GM18505 (cell line): ENCODE data around the gene COMMD10.

Experiments used
- ATAC-seq: cut with Tn5 transposase; IDR thresholded peaks from one replicate; pipeline ENCODE4 v1.9.1; 2021; ENCODE audit not compliant: unreplicated experiment
- POLR2A ChIP-seq: IDR thresholded peaks from 4 replicates; pipeline ENCODE4 v1.6.1; 2011; ENCODE audit warnings: borderline replicate concordance; ENCODE audit not compliant: insufficient read depth, insufficient read length; ENCODE audit errors: extremely low read depth

The COMMD10 gene

GRCh38 chr5:116296335-116297072 is 211.7 kb downstream of the COMMD10 start:
- ATAC-seq = no peak
- TF ChIP-seq POLR2A = no peak

DNA sequence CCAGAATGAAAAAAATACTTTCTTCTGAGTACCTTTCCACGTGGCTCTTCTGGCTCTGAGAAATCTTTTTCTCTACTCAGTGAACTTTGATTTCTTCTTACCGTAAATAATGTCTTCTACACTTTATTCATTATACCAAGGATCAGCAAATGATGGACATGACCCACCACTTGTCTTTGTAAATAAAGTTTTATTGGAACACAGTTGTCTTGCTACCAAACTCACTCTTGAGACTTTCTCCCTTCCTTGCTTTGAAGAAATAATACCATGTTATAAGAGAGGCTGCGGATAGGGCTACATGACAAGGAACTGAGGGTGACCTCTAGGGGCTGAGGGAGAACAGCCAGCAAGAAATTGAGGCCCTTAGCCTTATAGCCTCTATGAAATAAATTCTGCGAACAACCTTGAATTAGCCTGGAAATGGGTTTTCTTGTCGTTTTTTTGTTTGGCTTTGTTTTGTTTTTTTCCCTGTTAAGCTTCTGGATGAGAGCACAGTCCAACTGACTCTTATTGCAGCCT is 212.5 kb downstream of the COMMD10 start:
- TF ChIP-seq POLR2A = no peak

DNA sequence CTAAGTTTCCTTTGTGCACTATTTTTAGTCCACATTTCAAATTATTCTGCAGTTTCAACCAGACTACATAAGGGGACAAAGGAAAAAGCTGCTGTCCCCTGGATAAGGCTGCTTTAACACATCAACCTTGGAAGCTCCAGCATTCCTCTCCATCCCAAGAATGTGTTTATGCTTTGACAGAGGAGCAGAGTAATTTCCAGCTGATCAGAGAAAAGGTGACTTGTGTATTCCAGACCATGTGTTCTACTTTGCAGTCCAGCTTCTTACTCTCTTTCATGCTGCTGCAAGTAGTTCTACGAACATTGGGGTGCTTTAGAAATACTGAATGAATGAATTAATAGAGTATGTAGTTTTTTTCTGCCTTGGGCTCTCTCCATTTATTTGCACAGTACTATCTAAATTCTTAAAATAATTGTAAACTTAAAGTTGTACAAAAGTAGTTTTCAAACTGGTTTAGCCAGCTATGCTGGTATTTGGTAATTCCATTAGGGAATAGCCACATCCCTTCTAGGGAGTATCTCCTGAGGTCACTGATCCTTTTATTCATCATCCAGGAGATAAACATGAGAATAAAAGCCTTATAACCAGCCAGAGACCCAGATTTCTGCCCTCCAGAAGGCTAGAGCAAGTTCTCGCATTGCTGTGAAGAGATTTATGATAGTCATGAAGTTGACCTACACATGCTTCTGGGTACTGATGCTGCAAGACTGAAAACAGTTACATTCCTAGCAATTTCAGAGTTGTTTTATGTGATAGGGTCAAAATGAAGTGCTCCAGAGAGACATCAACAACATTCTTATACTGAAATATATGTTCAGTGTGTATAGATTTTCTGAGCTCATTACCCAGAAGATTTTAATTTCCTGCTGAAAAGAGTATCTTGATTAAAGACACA is 215.2 kb downstream of the COMMD10 start:
- no peak for ATAC-seq
- no peak for TF ChIP-seq POLR2A

More for the DNA sequence above, 212.5 kb downstream of the COMMD10 start:
- ATAC-seq = no peak

DNA sequence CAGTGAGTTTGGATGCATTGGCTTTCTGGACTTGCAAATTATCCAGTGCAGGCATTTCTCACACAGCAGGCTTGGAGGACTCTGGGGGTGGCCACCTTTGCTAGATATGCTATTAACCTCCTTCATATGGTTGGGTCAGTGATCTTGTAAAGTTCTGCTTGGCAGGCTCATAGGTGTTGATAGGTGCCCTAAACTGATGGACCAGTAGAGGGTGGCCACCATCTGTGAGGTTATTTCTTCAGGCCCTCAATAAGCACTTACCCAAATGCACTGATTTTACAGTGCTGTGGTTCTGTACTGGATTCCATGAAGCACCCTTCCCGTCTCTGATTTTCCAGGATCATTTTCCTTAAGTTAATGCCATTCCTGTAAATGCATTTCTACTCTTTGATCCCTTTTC is 216.3 kb downstream of the COMMD10 start:
- ATAC-seq = no peak
- no peak for TF ChIP-seq POLR2A

- no peak for TF ChIP-seq POLR2A
- no peak for ATAC-seq
These were observed 218.5 kb downstream of the COMMD10 start for GRCh38 chr5:116303340-116303739.

GRCh38 chr5:116303810-116304209 is 219.0 kb downstream of the COMMD10 start:
- no peak for ATAC-seq
- TF ChIP-seq POLR2A = no peak

DNA sequence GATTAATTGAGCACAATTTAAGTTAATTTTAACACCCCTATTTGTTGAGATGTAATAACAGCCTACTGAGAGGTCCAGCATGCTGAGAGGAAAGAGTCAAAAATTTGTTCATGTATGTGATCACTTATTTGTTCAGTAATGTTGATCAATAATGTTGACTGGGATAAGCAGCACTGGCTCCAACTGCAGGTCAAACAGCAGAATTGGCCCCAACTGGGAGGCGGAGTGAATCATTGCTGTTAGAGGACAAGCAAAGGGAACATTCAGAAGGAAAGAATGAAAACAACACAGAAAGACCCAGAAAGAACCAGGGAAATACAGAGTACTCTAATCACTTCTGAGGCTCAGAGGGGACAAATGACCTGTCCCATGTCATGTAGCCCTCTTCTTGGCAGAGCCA is 221.1 kb downstream of the COMMD10 start:
- no peak for TF ChIP-seq POLR2A
- ATAC-seq = no peak

DNA sequence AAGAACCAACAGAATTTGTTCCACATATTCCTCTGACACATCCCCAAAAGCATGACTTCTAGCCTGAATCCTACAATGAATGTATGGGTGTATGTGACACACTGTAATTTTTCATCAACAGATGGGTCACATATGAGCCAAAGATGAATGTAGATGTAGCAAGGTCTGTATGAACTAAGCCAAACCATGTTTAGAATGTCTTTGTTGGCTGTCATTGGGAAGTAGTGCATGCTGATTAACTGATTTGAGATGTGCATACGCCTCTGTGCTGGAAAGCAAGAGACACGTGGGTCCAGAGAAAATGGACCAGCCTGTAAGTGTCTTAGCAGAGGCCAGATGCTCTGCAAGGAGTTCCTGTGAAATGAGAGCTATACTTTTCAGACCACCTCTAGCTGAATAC is 222.0 kb downstream of the COMMD10 start:
- no peak for TF ChIP-seq POLR2A
- no peak for ATAC-seq

DNA sequence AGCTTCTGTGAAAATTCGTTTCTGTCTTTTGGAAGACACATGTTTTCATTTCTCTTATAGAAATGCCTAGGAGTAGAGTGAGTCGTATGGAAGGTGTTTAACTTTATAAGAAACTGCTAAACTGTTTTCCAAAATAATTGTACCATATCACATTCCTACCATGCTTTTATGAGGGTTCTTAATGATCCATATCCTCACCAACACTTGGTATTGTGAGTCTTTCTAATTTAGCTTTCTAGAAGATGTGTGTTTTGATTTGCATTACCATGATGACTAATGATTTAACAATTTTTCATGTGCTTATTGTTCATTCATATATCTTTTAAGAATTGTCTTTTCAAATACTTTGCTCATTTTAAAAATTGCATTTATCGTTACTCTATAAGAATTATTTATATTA is 223.6 kb downstream of the COMMD10 start:
- TF ChIP-seq POLR2A = no peak
- no peak for ATAC-seq

GRCh38 chr5:116313366-116313765 is 228.5 kb downstream of the COMMD10 start:
- no peak for TF ChIP-seq POLR2A
- no peak for ATAC-seq

DNA sequence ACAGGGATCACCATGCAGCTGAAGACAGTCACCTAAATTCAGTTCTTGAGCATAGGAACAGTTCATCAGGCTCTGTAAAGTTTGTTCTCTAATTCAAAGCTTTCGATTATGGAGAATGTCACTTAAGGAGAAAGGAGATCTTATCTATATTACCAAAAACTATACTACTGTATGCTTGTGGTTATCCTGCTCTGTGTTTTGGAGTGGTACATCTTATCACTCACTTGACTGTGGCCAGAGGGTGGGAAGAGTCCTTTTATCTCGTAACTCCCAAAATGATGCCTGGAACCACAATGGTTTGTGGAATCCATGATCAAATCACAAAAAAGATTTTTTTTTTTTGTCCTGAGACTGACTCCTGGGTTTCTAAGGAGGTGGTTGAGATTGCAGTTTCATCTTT is 230.7 kb downstream of the COMMD10 start:
- TF ChIP-seq POLR2A = no peak
- no peak for ATAC-seq

DNA sequence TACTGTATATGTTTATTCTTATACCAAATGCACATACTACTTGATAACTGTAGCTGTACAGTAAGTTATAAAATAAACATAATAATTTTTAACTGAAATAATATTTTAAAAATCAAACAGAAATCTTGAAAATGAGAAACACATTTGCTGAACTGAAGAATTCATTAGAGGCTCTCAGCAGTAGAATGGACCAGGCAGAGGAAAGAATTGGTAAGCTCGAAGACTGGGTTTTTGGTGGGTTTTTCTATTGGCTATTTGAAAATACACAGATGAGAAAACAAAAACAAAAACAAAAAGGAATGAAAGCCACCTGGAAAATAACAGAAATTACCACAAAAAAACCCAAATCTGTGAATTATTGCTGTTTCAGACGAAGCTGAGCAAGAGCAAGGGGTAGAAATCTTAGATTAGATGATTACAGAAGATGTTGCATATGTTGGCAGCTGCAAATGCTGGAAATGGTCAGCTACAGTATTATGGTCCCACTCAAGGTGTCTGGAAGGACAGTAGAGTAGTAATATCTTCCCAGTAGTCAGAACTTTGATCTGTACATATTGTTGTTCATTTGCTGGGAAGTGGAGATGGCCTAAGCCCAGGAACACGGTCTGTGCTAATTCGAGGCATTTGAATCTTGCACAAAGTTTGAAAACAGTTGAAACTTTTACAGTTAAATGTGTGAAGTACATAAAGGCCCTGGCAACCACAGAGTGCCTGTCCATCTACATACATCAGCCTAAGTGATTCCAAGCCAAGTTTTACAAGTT is 233.4 kb downstream of the COMMD10 start:
- no peak for ATAC-seq
- TF ChIP-seq POLR2A = no peak

DNA sequence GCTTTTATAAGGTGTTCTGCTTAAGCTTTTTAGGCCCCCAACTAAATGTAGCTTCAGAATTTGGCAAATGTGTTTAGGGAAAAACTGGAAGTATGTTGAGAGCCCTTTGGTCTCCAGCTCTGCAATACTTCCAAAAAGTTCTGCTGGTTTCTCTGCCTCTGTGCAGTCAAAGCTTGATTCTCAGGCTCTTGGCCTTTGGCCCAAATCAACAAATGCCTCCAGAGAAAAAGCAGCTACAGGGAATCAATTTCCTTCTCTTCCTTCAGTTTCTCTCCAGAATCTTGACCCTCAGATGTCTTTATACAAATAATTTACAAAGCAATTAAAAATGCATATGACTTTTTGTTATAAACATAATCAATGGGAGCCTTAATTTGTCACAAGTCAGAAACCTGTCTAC is 235.7 kb downstream of the COMMD10 start:
- no peak for TF ChIP-seq POLR2A
- ATAC-seq = no peak

DNA sequence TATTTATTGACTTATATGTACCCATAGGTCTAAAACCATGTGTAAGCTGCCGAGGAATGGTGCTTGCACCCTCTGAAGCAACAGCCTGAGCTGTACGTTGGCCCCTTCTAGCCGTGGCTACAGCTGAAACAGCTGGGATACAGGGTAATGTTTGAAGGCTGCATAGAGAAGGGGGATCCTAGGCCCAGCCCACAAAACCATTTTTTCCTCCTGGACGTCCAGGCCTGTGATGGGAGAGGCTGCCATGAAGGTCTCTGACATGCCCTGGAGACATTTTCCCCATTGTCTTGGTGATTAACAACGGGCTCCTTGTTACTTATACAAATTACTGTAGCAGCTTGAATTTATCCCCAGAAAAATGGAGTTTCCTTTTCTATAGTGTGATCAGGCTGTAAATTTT is 244.7 kb downstream of the COMMD10 start:
- no peak for TF ChIP-seq POLR2A

GRCh38 chr5:116340799-116341198 is 256.0 kb downstream of the COMMD10 start:
- TF ChIP-seq POLR2A = no peak

More for the DNA sequence above, 244.7 kb downstream of the COMMD10 start:
- ATAC-seq = no peak

More at GRCh38 chr5:116340799-116341198, 256.0 kb downstream of the COMMD10 start:
- ATAC-seq = no peak
